GM13977 (cell line): ENCODE results near the gene TLE6.

Experiments used
- DNase-seq: peaks from one replicate; pipeline ENCODE4 v3.0.0; 2012; ENCODE audit warnings: low spot score
- CTCF ChIP-seq: IDR thresholded peaks from 2 replicates; pipeline ENCODE4 v1.5.1; 2012; ENCODE audit warnings: mild to moderate bottlenecking, control low read depth; ENCODE audit not compliant: insufficient read depth; ENCODE audit errors: extremely low read depth, missing control alignments
- in situ Hi-C: fragments of 300-500 bp; cut with MboI; formaldehyde crosslinking; loops from one replicate; pipeline ENCODE4 v1.12.0; 2022; ENCODE audit warnings: low sequenced_read_pairs, low pct_unique_long_range_greater_than_20kb, mixed read lengths, inconsistent platforms; ENCODE audit not compliant: unreplicated experiment

The TLE6 gene

GRCh38 chr19:3031607-3031867, 54.2 kb downstream of the TLE6 start:
- in situ Hi-C loops, result no loop called here
- TF ChIP-seq CTCF, result no peak
- DNase-seq, result no peak

- in situ Hi-C loops, result no loop called here
- no peak for DNase-seq
- no peak for TF ChIP-seq CTCF
Observed at GRCh38 chr19:3033595-3034405, 56.4 kb downstream of the TLE6 start.

GRCh38 chr19:3034406-3034655, 57.0 kb downstream of the TLE6 start:
- in situ Hi-C loops, result no loop called here
- DNase-seq, result no peak
- no peak for TF ChIP-seq CTCF

GRCh38 chr19:3034656-3035541, 57.5 kb downstream of the TLE6 start:
- DNase-seq, result peak; percentile 55
- no peak for TF ChIP-seq CTCF
- in situ Hi-C loops, result no loop called here

- in situ Hi-C loops, result no loop called here
Observed at GRCh38 chr19:3035542-3036118, 58.3 kb downstream of the TLE6 start.

More at GRCh38 chr19:3035542-3036118, 58.3 kb downstream of the TLE6 start:
- no peak for TF ChIP-seq CTCF
- peak; percentile 100 for DNase-seq
